AG09309 (cell line): ENCODE results near the gene GNG3.
A peak's percentile ranks its signal among the peaks of the same experiment; 100 is the strongest.

Source experiments
- DNase-seq: peaks from one replicate; pipeline ENCODE4 v3.0.0-alpha.2; 2010; ENCODE audit warnings: low read depth
- H3K4me3 ChIP-seq: 2 replicates; pipeline ENCODE4 v1.5.1; 2011; ENCODE audit warnings: mild to moderate bottlenecking, low read depth, low read length, moderate library complexity; ENCODE audit not compliant: control insufficient read depth
- CTCF ChIP-seq: IDR thresholded peaks from 2 replicates; pipeline ENCODE4 v1.5.1; 2011; ENCODE audit warnings: mild to moderate bottlenecking, low read depth, low read length, inconsistent platforms; ENCODE audit not compliant: insufficient read depth, control insufficient read depth; ENCODE audit errors: missing control alignments

The GNG3 gene

GRCh38 chr11:62705880-62706849 is 1.3 kb upstream of the GNG3 start:
- DNase-seq: peak; percentile 57
- H3K4me3 ChIP-seq: peak overlapping the region; percentile 56
- no peak for TF ChIP-seq CTCF

GRCh38 chr11:62706850-62707247 is 627 bp upstream of the GNG3 start:
- no peak overlapping the region for H3K4me3 ChIP-seq
- no peak for TF ChIP-seq CTCF
- DNase-seq: no peak

GRCh38 chr11:62708392-62708791 is 916 bp downstream of the GNG3 start:
- H3K4me3 ChIP-seq: no peak overlapping the region
- DNase-seq: no peak
- TF ChIP-seq CTCF: no peak

GRCh38 chr11:62708793-62709192 is 1.3 kb downstream of the GNG3 start:
- no peak for DNase-seq
- TF ChIP-seq CTCF: no peak
- peak overlapping the region; percentile 44 for H3K4me3 ChIP-seq

GRCh38 chr11:62709247-62710000 is 1.9 kb downstream of the GNG3 start:
- no peak for TF ChIP-seq CTCF
- peak; percentile 86 for DNase-seq
- peak overlapping the region; percentile 44 for H3K4me3 ChIP-seq

- no peak for DNase-seq
- H3K4me3 ChIP-seq: peak overlapping the region; percentile 44
- TF ChIP-seq CTCF: no peak
These were observed 2.5 kb downstream of the GNG3 start for GRCh38 chr11:62710001-62710345.
